LNCaP clone FGC (cell line): ENCODE data around the gene HBZ.
A peak's percentile ranks its signal among the peaks of the same experiment; 100 is the strongest.

ENCODE experiments used
- DNase-seq: peaks from one replicate; pipeline ENCODE4 v3.0.0-alpha.2; 2011; ENCODE audit warnings: low read depth
- H3K4me3 ChIP-seq: 2 replicates; pipeline ENCODE4 v1.5.1; 2011; ENCODE audit warnings: mild to moderate bottlenecking, low read depth, low read length, control low read depth
- TF ChIP-seq, protein P1 (sequence below): IDR thresholded peaks from 2 replicates; pipeline ENCODE4 v1.5.1; 2012; ENCODE audit warnings: mild to moderate bottlenecking; ENCODE audit not compliant: control insufficient read depth, insufficient read depth; ENCODE audit errors: extremely low read depth

HBZ gene

DNA sequence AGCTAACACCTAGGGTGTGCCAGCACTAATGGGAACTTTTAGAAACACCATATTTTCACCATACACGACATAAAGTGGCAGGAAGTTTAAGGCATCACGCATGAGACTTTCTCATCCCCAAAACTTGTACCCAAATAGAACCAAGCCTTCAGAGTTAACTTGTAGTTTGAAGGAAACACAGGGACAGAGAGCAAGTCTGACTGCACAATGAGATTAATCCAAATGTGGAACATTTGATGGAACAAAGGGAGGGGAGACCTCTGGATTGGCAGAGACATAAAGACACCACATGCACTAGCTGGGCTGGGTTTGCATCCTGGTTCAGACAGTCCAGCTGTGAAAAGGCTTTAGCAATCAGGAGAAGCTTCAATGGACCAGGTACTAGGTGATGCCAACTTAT is 38.1 kb upstream of the HBZ start:
- no peak overlapping the region for H3K4me3 ChIP-seq
- no peak for DNase-seq
- TF ChIP-seq, protein P1, sequence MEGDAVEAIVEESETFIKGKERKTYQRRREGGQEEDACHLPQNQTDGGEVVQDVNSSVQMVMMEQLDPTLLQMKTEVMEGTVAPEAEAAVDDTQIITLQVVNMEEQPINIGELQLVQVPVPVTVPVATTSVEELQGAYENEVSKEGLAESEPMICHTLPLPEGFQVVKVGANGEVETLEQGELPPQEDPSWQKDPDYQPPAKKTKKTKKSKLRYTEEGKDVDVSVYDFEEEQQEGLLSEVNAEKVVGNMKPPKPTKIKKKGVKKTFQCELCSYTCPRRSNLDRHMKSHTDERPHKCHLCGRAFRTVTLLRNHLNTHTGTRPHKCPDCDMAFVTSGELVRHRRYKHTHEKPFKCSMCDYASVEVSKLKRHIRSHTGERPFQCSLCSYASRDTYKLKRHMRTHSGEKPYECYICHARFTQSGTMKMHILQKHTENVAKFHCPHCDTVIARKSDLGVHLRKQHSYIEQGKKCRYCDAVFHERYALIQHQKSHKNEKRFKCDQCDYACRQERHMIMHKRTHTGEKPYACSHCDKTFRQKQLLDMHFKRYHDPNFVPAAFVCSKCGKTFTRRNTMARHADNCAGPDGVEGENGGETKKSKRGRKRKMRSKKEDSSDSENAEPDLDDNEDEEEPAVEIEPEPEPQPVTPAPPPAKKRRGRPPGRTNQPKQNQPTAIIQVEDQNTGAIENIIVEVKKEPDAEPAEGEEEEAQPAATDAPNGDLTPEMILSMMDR: no peak

DNA sequence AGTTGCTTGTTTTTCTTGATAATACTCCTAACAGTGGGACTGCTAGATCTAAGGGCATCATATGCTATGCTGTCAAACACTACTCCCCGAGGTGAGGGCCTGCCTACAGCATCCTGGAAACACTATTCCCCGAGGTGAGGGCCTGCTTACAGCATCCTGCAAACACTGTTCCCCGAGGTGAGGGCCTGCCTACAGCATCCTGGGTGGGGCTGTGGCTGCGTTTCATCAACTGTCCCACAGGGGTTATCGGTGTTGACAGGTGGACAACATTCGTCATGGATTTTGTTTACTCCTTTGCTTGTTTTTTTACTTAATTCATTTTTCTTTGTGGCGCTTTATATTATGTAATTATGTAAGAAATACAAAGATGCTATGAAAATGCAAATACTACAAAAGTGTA is 36.4 kb upstream of the HBZ start:
- DNase-seq: no peak
- H3K4me3 ChIP-seq: no peak overlapping the region
- TF ChIP-seq, protein P1: no peak

DNA sequence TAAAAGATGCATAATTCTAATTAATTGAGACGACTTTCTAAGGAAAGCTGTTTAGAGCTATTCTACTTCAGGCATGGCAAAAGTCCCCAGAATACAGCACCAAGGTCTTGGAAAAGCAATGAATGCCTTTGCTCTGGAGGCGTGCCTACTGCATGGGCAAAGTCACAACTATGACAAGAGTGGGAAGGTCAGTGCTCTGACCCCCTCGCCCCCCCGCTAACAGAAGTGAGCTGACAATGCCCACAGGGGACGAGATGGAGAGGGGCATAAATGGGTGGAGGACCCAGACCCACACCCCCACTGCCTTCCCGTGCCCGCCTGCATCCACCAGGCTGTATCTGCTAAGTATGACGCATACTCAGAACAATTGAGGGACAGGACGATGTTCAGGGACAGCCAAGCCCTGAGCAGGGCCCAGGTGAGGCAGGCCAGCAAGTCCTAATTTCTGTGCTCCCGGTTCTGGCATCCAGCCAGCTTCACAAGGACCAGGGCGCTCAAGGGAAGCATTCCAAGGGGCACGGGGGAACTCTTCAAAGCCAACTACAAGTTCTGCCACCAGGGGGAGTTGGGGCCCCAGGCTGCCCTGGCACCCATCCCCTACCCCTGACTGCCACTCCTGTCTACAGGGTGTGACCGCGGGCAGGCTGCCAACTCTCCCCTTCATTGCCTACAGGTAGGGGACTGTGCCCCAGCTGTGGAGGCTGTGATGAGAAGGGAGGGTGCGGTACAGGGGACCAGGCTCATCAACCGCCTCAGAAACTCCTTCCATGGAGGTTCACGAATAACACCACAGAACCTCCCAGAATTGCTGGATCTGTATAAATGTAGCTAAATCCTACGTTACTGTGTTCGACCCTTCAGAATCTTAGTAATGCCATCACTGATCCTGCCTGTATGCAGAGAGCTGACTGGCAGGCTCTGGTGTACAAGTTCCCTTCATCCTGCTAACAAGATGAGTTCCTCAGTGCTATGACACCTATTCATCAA is 34.8 kb upstream of the HBZ start:
- no peak for DNase-seq
- TF ChIP-seq, protein P1: peak; percentile 50
- H3K4me3 ChIP-seq: no peak overlapping the region

DNA sequence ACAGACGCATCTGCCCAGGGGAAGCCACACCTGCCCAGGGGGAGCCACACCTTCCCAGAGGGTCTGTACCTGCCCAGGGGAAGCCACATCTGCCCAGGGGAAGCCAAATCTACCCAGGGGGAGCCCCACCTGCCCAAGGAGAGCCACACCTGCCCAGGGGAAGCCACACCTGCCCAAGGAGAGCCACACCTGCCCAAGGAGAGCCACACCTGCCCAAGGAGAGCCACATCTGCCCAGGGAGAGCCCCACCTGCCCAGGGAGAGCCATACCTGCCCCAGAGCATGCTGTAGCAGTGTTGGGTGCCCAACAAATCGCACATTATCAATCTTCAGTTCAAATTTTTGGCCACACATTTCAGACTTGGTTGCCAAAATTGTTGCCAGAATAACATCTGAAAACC is 33.6 kb upstream of the HBZ start:
- H3K4me3 ChIP-seq: no peak overlapping the region
- TF ChIP-seq, protein P1: no peak
- DNase-seq: no peak

DNA sequence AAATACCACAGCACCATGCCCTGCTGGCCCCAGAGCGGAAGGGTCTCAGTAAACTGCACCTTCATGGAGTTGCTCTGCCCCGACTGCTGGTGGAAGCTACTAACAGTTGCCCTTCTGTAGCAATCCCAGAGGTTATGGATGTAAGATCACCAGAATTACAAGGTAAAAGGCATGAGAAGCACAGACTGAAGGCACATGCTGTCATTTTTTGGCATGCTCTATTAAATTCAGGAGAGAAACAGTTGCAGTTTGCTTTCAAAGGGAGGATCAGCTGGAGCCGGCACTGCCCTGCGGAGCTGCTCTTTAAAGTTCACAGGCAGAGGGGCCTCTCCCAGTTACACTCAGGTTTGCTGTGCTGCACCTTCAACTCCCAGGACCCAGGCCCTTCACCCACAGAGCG is 33.1 kb upstream of the HBZ start:
- TF ChIP-seq, protein P1: no peak
- H3K4me3 ChIP-seq: no peak overlapping the region
- DNase-seq: no peak

DNA sequence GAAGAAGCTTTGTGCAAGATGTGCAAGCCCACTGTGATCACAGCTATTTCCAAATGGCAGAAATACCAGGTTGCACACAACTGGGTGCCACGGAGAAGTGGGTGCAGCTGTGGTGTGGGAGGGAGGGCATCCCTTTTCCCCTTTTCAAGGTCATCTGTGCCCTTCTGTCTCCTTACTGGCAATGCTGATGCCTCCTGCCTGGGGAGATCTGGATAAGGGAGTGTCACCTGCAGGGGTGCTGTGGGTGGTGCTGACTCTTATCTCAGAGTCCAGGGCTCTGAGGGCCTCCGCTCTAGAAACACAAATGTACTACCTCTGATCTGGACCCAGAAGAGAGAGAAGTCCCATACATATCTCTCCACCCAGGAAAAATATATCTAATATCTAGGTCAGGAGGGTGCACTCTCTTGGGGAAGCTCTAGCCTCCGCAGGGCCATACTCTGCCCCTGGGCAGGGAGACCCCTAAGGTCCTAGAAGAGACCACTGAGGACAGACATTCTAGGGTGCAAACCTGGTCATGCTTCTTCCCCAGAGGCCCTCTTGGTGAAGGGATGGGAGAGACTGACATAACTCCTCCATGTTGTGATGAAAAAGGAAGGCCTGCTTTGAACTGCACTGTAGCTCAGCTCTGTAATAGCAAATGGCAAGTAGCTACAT is 32.5 kb upstream of the HBZ start:
- H3K4me3 ChIP-seq: no peak overlapping the region
- TF ChIP-seq, protein P1: no peak
- no peak for DNase-seq
